Liver (tissue), 9 donors: ENCODE measurements around the gene TPR. TPM values are rescaled to one million over a fixed set of nuclear protein-coding genes. Genes with fewer than 3 reads are reported as not detected.

ENCODE experiments used
- DNase-seq: peaks from one replicate; pipeline ENCODE4 v3.0.0-alpha.2; 2017; ENCODE audit warnings: low spot score
- H3K27ac ChIP-seq, 2 donors: one replicate each; pipeline ENCODE4 v1.7.0; 2013; ENCODE audit warnings: inconsistent platforms in 2 of 2, low read length in 2 of 2, control low read depth in 1 of 2, low read depth in 1 of 2, mild to moderate bottlenecking in 1 of 2
- H3K27me3 ChIP-seq, 4 donors: one replicate each; pipeline versions ENCODE4 v1.6.1 to v1.7.0; 2013; ENCODE audit warnings: low read length in 3 of 4, inconsistent platforms in 1 of 4, mild to moderate bottlenecking in 1 of 4, moderate library complexity in 1 of 4; ENCODE audit not compliant: control insufficient read depth in 4 of 4, insufficient read depth in 4 of 4
- H3K36me3 ChIP-seq, 4 donors: one replicate each; pipeline versions ENCODE4 v1.6.1 to v1.7.0; 2013; ENCODE audit warnings: low read length in 3 of 4, mild to moderate bottlenecking in 3 of 4, low read depth in 1 of 4, moderate library complexity in 1 of 4; ENCODE audit not compliant: control insufficient read depth in 4 of 4, insufficient read depth in 3 of 4
- H3K4me1 ChIP-seq, 4 donors: one replicate each; pipeline versions ENCODE4 v1.6.1 to v1.7.0; 2013; ENCODE audit warnings: low read length in 3 of 4, mild to moderate bottlenecking in 3 of 4, moderate library complexity in 1 of 4; ENCODE audit not compliant: control insufficient read depth in 4 of 4, insufficient read depth in 4 of 4
- H3K4me3 ChIP-seq, 3 donors: one replicate each; pipeline versions ENCODE4 v1.6.1 to v1.7.0; 2013; ENCODE audit warnings: low read length in 3 of 3, control low read depth in 1 of 3, low read depth in 1 of 3, mild to moderate bottlenecking in 1 of 3
- H3K9ac ChIP-seq, 2 donors: one replicate each; pipeline ENCODE4 v1.7.0; 2013; ENCODE audit warnings: low read length in 2 of 2, mild to moderate bottlenecking in 2 of 2, moderate library complexity in 2 of 2, control low read depth in 1 of 2, low read depth in 1 of 2
- H3K9me3 ChIP-seq, 4 donors: one replicate each; pipeline versions ENCODE4 v1.6.1 to v1.7.0; 2013; ENCODE audit warnings: low read length in 3 of 4; ENCODE audit not compliant: control insufficient read depth in 4 of 4
- ATF3 ChIP-seq: IDR thresholded peaks from 2 replicates; pipeline ENCODE4 v1.6.1; 2016; ENCODE audit warnings: antibody characterized with exemption
- CTCF ChIP-seq: fragments of 150-350 bp; IDR thresholded peaks from 2 replicates; pipeline ENCODE4 v1.5.1; 2017; ENCODE audit warnings: improper control_type of control experiment, low read depth, low read length; ENCODE audit not compliant: missing input control
- EGR1 ChIP-seq, 2 donors: IDR thresholded peaks; 2 replicates each; pipeline ENCODE4 v1.6.1; 2016 to 2018; ENCODE audit warnings: antibody characterized with exemption in 2 of 2, low read depth in 2 of 2
- FOXA1 ChIP-seq: IDR thresholded peaks from 2 replicates; pipeline ENCODE4 v1.6.1; 2016; ENCODE audit warnings: antibody characterized with exemption
- FOXA2 ChIP-seq: IDR thresholded peaks from 2 replicates; pipeline ENCODE4 v1.6.1; 2016; ENCODE audit warnings: antibody characterized with exemption
- GABPA ChIP-seq, 2 donors: IDR thresholded peaks in 1 of 2; conservative IDR thresholded peaks in 1 of 2; 2 replicates each; pipeline ENCODE4 v1.6.1; 2016; ENCODE audit warnings: antibody characterized with exemption in 2 of 2, mild to moderate bottlenecking in 1 of 2, moderate library complexity in 1 of 2
- HNF4A ChIP-seq, 2 donors: conservative IDR thresholded peaks; 2 replicates each; pipeline ENCODE4 v1.6.1; 2016; ENCODE audit warnings: antibody characterized with exemption in 2 of 2, mild to moderate bottlenecking in 2 of 2
- MAX ChIP-seq: IDR thresholded peaks from 2 replicates; pipeline ENCODE4 v1.6.1; 2016; ENCODE audit warnings: antibody characterized with exemption
- NR2F2 ChIP-seq: IDR thresholded peaks from 2 replicates; pipeline ENCODE4 v1.6.1; 2016; ENCODE audit warnings: antibody characterized with exemption
- RAD21 ChIP-seq, 2 donors: IDR thresholded peaks; 2 replicates each; pipeline ENCODE4 v1.6.1; 2016; ENCODE audit warnings: antibody characterized with exemption in 2 of 2, mild to moderate bottlenecking in 2 of 2
- RXRA ChIP-seq, 2 donors: IDR thresholded peaks; 2 replicates each; pipeline ENCODE4 v1.6.1; 2017 to 2018; ENCODE audit warnings: antibody characterized with exemption in 2 of 2, mild to moderate bottlenecking in 1 of 2
- SP1 ChIP-seq: IDR thresholded peaks from 2 replicates; pipeline ENCODE4 v1.6.1; 2018; ENCODE audit warnings: antibody characterized with exemption, mild to moderate bottlenecking
- ZBTB33 ChIP-seq: IDR thresholded peaks from 2 replicates; pipeline ENCODE4 v1.6.1; 2016; ENCODE audit warnings: antibody characterized with exemption
- WGBS: extraction: QIAGEN DNeasy Blood & Tissue Kit; methylation state at CpG from one replicate; pipeline ENCODE4 v1.1.7; 2013; 5-methylcytosine and 5-hydroxymethylcytosine counted together
- polyA plus RNA-seq, 2 donors: library from polyadenylated mRNA; stranded (reverse) in 1 of 2; unstranded in 1 of 2; fragments of 200-250 nt in 1 of 2; fragments of >200 nt in 1 of 2; fragmentation: Nextera tagmentation in 1 of 2; extraction: Ambion mirVana in 1 of 2; gene quantifications; one replicate each; pipeline versions ENCODE4 v1.2.1 to v1.2.3, GENCODE V29; 2013 to 2015
- total RNA-seq, 2 donors: library from RNA; depleted of rRNA; stranded (reverse); fragments of >200 nt; gene quantifications; one replicate each; pipeline ENCODE4 v1.2.3, GENCODE V29; 2014
- donor health status: healthy.
- donor health status: healthy.
- donor health status: healthy.
- donor health status: healthy.
- donor health status: healthy.

Gene TPR
- total and polyA plus RNA-seq, 4 donors: 8.1 to 45.1 (median 39.2) TPM

GRCh38 chr1:186390925-186391324, 15.9 kb upstream of the TPR start:
- no peak overlapping the region for H3K27ac ChIP-seq
- no peak overlapping the region for H3K4me3 ChIP-seq
- H3K36me3 ChIP-seq: peaks cover 5 to 47% (median 42%) of the 10 kb centered on the region in 4 donors
- TF ChIP-seq RAD21 (IDR thresholded peaks at IDR 0.05): no peak
- TF ChIP-seq ZBTB33: no peak
- no peak for TF ChIP-seq RXRA (IDR thresholded peaks at IDR 0.05)
- no peak for TF ChIP-seq EGR1 (IDR thresholded peaks at IDR 0.05; ENCODE audit: low read depth in 2 of 2)
- TF ChIP-seq ATF3: no peak
- TF ChIP-seq MAX: no peak
- no peak for TF ChIP-seq CTCF
- TF ChIP-seq HNF4A (conservative IDR thresholded peaks at IDR 0.05): no peak
- no peak for TF ChIP-seq GABPA (IDR thresholded peaks at IDR 0.05 in 1 of 2, conservative IDR thresholded peaks at IDR 0.05 in 1 of 2)
- no peak for TF ChIP-seq FOXA2
- no peak for TF ChIP-seq SP1
- no peak for TF ChIP-seq NR2F2
- H3K4me1 ChIP-seq: peaks cover 0 to 10% (median 5%) of the 10 kb centered on the region in 4 donors
- DNase-seq: no peak
- H3K9ac ChIP-seq: no peak overlapping the region
- H3K27me3 ChIP-seq: no peaks in the 10 kb centered on the region
- 98% methylated on average over 1 of the region's 1 CpG for WGBS
- H3K9me3 ChIP-seq: no peaks in the 10 kb centered on the region

GRCh38 chr1:186386725-186387383, 11.8 kb upstream of the TPR start:
- TF ChIP-seq FOXA1 (peak; percentile 45), GABPA (IDR thresholded peaks at IDR 0.05 in 1 of 2, conservative IDR thresholded peaks at IDR 0.05 in 1 of 2) (no peak), HNF4A (conservative IDR thresholded peaks at IDR 0.05) (peak; percentile 39 to 46), MAX (peak; percentile 39), FOXA2 (peak; percentile 79), NR2F2 (no peak)
- 38% methylated on average over 3 of the region's 3 CpGs for WGBS
- no peak overlapping the region for H3K4me3 ChIP-seq
- peak overlapping the region in 1 of 2 donors; percentile 28 for H3K9ac ChIP-seq
- no peaks in the 10 kb centered on the region for H3K9me3 ChIP-seq
- DNase-seq: no peak
- H3K27me3 ChIP-seq: no peaks in the 10 kb centered on the region
- peaks cover 0 to 10% (median 5%) of the 10 kb centered on the region in 4 donors for H3K4me1 ChIP-seq
- peaks cover 3 to 27% (median 25%) of the 10 kb centered on the region in 4 donors for H3K36me3 ChIP-seq
- peak overlapping the region in 1 of 2 donors; percentile 7 for H3K27ac ChIP-seq
